Nephron progenitor cell (in vitro differentiated cells): ENCODE results near the gene ELF5.

Source experiments
- DNase-seq: peaks from one replicate; pipeline ENCODE4 v3.0.0; 2021
- H3K27ac Mint-ChIP-seq: 2 replicates; pipeline ENCODE4 v1.8.0; 2021; ENCODE audit warnings: mild to moderate bottlenecking, moderate library complexity, mixed read lengths
- H3K27me3 Mint-ChIP-seq: 2 replicates; pipeline ENCODE4 v1.8.0; 2021; ENCODE audit warnings: mild to moderate bottlenecking, low read depth, mixed read lengths; ENCODE audit not compliant: poor library complexity
- H3K36me3 Mint-ChIP-seq: 2 replicates; pipeline ENCODE4 v1.8.0; 2021; ENCODE audit warnings: low read depth, mixed read lengths
- H3K4me1 Mint-ChIP-seq: 2 replicates; pipeline ENCODE4 v1.8.0; 2021; ENCODE audit warnings: mixed read lengths
- H3K4me3 Mint-ChIP-seq: 2 replicates; pipeline ENCODE4 v1.8.0; 2021; ENCODE audit warnings: mild to moderate bottlenecking, moderate library complexity, mixed read lengths
- H3K9me3 Mint-ChIP-seq: 2 replicates; pipeline ENCODE4 v1.8.0; 2021; ENCODE audit warnings: mild to moderate bottlenecking, moderate library complexity, mixed read lengths
- TF ChIP-seq, protein P1 (sequence below): fragments of 200-600 bp; sonication (generic); IDR thresholded peaks from 2 replicates; pipeline ENCODE4 v1.5.0; 2021; ENCODE audit warnings: antibody characterized with exemption

The ELF5 gene

DNA sequence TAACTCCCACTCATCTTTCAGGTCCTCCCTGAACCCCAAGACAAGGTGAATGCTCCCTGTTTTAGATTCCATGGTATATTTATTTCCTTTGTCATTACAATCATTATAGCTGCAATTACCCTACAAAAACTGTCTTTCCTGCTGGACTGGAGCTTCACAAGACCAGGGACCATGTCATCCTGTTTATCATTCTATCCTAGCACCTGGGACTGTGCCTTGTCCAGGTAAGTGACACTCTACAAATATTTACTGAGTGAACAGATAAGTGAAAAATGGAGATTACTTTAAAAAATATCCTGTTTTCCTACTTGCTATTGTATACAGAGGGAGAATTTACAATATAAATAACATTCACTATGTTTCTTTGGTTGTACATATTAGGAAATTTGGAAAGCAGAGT is 22.5 kb upstream of the ELF5 start:
- no peak overlapping the region for H3K4me3 Mint-ChIP-seq
- no peak for DNase-seq
- no peaks in the 10 kb centered on the region for H3K4me1 Mint-ChIP-seq
- peaks cover 12% of the 10 kb centered on the region for H3K9me3 Mint-ChIP-seq
- H3K27ac Mint-ChIP-seq, result no peak overlapping the region
- peaks cover 41% of the 10 kb centered on the region for H3K27me3 Mint-ChIP-seq
- no peaks in the 10 kb centered on the region for H3K36me3 Mint-ChIP-seq
- TF ChIP-seq, protein P1, sequence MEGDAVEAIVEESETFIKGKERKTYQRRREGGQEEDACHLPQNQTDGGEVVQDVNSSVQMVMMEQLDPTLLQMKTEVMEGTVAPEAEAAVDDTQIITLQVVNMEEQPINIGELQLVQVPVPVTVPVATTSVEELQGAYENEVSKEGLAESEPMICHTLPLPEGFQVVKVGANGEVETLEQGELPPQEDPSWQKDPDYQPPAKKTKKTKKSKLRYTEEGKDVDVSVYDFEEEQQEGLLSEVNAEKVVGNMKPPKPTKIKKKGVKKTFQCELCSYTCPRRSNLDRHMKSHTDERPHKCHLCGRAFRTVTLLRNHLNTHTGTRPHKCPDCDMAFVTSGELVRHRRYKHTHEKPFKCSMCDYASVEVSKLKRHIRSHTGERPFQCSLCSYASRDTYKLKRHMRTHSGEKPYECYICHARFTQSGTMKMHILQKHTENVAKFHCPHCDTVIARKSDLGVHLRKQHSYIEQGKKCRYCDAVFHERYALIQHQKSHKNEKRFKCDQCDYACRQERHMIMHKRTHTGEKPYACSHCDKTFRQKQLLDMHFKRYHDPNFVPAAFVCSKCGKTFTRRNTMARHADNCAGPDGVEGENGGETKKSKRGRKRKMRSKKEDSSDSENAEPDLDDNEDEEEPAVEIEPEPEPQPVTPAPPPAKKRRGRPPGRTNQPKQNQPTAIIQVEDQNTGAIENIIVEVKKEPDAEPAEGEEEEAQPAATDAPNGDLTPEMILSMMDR, result no peak

- DNase-seq, result no peak
- H3K27ac Mint-ChIP-seq, result no peak overlapping the region
- H3K4me3 Mint-ChIP-seq, result no peak overlapping the region
- peaks cover 15% of the 10 kb centered on the region for H3K9me3 Mint-ChIP-seq
- peaks cover 36% of the 10 kb centered on the region for H3K27me3 Mint-ChIP-seq
- no peaks in the 10 kb centered on the region for H3K4me1 Mint-ChIP-seq
- no peaks in the 10 kb centered on the region for H3K36me3 Mint-ChIP-seq
- TF ChIP-seq, protein P1, result no peak
These were observed 21.2 kb upstream of the ELF5 start for GRCh38 chr11:34534826-34535225.

- no peak overlapping the region for H3K4me3 Mint-ChIP-seq
- no peaks in the 10 kb centered on the region for H3K4me1 Mint-ChIP-seq
- H3K27me3 Mint-ChIP-seq, result peaks cover 29% of the 10 kb centered on the region
- no peak overlapping the region for H3K27ac Mint-ChIP-seq
- no peak for DNase-seq
- H3K36me3 Mint-ChIP-seq, result no peaks in the 10 kb centered on the region
- TF ChIP-seq, protein P1, result no peak
- peaks cover 16% of the 10 kb centered on the region for H3K9me3 Mint-ChIP-seq
These were observed 18.1 kb upstream of the ELF5 start for GRCh38 chr11:34531663-34532062.

DNA sequence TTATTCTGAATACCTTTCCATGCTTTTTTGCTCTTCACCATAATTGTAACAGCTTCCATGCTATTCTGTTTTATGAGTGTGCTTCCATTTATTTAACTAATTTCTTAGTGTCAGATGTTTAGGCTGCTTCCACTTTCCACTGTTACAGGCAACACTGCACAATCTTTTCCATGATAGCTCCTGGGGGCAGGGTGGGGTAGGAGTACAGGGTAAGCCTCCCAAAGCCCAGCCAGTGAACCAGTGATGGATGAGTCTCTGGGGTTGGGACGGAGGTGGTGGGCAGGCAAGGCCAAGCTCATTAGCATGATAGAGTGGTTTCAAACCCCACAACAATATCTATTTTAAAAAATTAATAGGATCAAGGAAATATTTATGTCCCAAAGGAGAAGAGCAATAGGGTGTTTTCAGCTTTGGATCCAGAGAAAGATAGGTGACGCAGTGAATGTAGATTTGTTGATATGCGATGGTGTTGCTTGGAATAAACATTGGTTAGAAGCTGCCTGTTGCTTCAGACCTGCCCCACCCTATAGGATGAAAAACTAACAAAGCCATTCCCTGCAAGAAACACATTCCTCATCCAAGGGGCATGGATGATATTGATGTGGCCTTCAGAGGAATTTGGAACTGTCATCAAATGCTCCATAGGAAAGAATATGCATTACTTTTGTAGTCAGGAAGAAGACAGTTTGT is 17.1 kb upstream of the ELF5 start:
- Mint-ChIP-seq H3K27me3 (peaks cover 31% of the 10 kb centered on the region), H3K4me3 (no peak overlapping the region), H3K36me3 (no peaks in the 10 kb centered on the region), H3K27ac (no peak overlapping the region), H3K9me3 (peaks cover 16% of the 10 kb centered on the region), H3K4me1 (no peaks in the 10 kb centered on the region)
- TF ChIP-seq, protein P1, result no peak
- no peak for DNase-seq

DNA sequence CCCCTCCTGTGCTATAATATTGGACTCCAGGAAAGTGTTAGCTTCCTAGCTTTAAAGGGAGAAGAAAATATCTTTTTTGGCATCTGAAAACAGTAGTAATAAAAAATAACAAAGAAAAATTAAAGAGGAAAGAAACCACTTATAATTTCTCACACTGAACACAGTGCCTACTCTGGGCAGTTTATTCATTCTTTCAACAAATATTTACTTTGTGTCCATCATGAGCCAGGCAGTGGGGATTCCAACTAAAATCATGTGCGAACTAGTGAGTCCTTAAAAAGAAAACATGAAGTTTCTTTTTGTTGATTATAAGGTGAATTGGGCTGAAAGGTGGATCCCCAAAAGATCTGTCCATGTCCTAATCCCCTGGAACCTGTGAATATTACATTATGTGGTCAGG is 16.0 kb upstream of the ELF5 start:
- TF ChIP-seq, protein P1, result no peak

DNA sequence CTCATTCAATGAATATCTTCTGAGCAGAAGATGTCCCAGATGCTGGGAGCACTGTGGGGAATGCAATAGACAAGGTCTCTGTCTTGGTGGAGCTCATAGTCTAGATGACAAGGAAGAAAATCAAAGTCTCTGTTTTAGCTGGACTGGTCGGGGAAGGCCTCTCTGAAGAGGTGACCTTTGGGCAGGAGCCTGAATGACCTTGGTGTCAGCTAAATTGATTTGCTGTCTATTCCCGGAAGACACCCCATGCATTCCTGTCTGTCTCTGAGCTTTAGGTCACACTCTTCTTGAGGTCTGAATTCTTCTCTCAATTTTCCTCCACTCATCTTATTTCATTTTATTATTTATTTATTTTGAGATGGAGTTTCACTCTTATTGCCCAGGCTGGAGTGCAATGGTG is 14.5 kb upstream of the ELF5 start:
- Mint-ChIP-seq H3K4me3 (no peak overlapping the region), H3K4me1 (no peaks in the 10 kb centered on the region), H3K9me3 (peaks cover 4% of the 10 kb centered on the region), H3K27ac (no peak overlapping the region), H3K27me3 (peaks cover 24% of the 10 kb centered on the region), H3K36me3 (no peaks in the 10 kb centered on the region)
- no peak for DNase-seq
- TF ChIP-seq, protein P1, result no peak

More for the DNA sequence above, 16.0 kb upstream of the ELF5 start:
- H3K4me3 Mint-ChIP-seq, result no peak overlapping the region
- H3K4me1 Mint-ChIP-seq, result no peaks in the 10 kb centered on the region
- DNase-seq, result no peak
- H3K9me3 Mint-ChIP-seq, result peaks cover 14% of the 10 kb centered on the region
- no peaks in the 10 kb centered on the region for H3K36me3 Mint-ChIP-seq
- H3K27me3 Mint-ChIP-seq, result peaks cover 29% of the 10 kb centered on the region
- H3K27ac Mint-ChIP-seq, result no peak overlapping the region
